ENCODE results near the gene ANKS1B. TPM values are rescaled to one million over a fixed set of nuclear protein-coding genes. Genes with fewer than 3 reads are reported as not detected.

ANKS1B gene
- total and polyA plus RNA-seq, 2 of the 4 experiments (the other 2 are of a cell fraction), result 0.17 to 0.18 TPM

DNA sequence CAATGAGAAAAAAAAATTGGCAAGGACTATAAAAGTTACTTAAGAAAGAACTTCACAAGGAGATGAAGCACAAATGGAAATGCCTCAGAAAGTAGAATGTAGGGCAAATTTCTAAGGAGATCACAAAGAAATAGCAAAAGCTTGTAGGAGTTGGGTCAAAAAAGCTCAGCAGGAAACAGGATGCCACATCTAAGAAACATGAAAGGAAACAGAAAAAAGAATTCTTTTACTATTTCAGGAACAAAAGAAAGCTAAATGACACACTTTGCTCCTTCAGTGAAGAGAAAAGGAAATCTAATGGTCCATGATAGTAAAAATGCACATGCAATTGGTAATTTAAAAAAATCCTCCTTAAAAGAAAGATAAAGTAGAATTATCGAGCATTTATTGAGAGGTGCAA lies 789.3 kb downstream of the ANKS1B start:
- no peaks in the 10 kb centered on the region for H3K4me1 ChIP-seq (ENCODE audit: control insufficient read depth, insufficient read depth, low read length)
- H2BK5ac ChIP-seq (ENCODE audit: low read depth, low read length, poor library complexity, severe bottlenecking), result no peak overlapping the region
- H3K27me3 ChIP-seq (ENCODE audit: control insufficient read depth, insufficient read depth, low read length), result no peaks in the 10 kb centered on the region
- no peaks in the 10 kb centered on the region for H3K9me3 ChIP-seq (ENCODE audit: control insufficient read depth, insufficient read depth, low read length)
- no peak overlapping the region for H3K9ac ChIP-seq (ENCODE audit: low read depth, low read length)
- H3K79me1 ChIP-seq (ENCODE audit: low read depth in 1 of 2, low read length in 2 of 2), result no peaks in the 10 kb centered on the region
- no peaks in the 10 kb centered on the region for H3K9me1 ChIP-seq (ENCODE audit: insufficient read depth, low read length)
- H2BK15ac ChIP-seq (ENCODE audit: low read depth, low read length), result no peak overlapping the region
- no peak overlapping the region for H3K23ac ChIP-seq (ENCODE audit: low read depth, low read length)
- no peak overlapping the region for H3K4ac ChIP-seq (ENCODE audit: low read depth, low read length)
- no TSS peak for BruUV-seq (replicated peaks)
- no peak overlapping the region for H2AK9ac ChIP-seq (replicated peaks; ENCODE audit: low read depth, low read length, poor library complexity)
- intact Hi-C loops (cut with micrococcal nuclease) (no loop called here), dilution Hi-C loops (cut with HindIII; ENCODE audit: low sequenced_read_pairs, unreplicated experiment) (no loop called here), in situ Hi-C loops (cut with MboI; ENCODE audit: low sequenced_read_pairs) (no loop called here)
- no peak overlapping the region for H2AFZ ChIP-seq (replicated peaks; ENCODE audit: low read length, poor library complexity)
- no peak overlapping the region for H4K8ac ChIP-seq (ENCODE audit: low read depth in 2 of 2, low read length in 2 of 2)
- H3K27ac ChIP-seq (ENCODE audit: insufficient read depth, low read length), result no peak overlapping the region
- no peak overlapping the region for H3K18ac ChIP-seq (ENCODE audit: low read depth, low read length)
- H3K4me3 ChIP-seq (ENCODE audit: insufficient read depth, low read depth, low read length), result no peak overlapping the region
- no peak overlapping the region for H4K5ac ChIP-seq (ENCODE audit: low read depth, low read length)
- H3K14ac ChIP-seq (replicated peaks; ENCODE audit: low read depth, low read length), result no peak overlapping the region
- POLR2A ChIA-PET (ENCODE audit: unreplicated experiment), result no interaction called here
- WGBS, 2 experiments (ENCODE audit: extremely low coverage in 2 of 2, insufficient read length in 1 of 2), result no CpG with 5 or more reads among the region's 1 CpG
- H3K4me2 ChIP-seq (ENCODE audit: low read depth, low read length), result no peak overlapping the region
- no peaks in the 10 kb centered on the region for H3K36me3 ChIP-seq (ENCODE audit: control insufficient read depth, insufficient read depth, low read length)
- CTCF ChIA-PET, result no interaction called here
- DNase-seq (no peak), ATAC-seq (ENCODE audit: low read depth) (no peak)
- H2BK120ac ChIP-seq (ENCODE audit: low read depth, low read length), result no peak overlapping the region
- no peak overlapping the region for H2BK20ac ChIP-seq (ENCODE audit: low read depth, low read length)
- no peak overlapping the region for H3K56ac ChIP-seq (ENCODE audit: extremely low read depth, insufficient read depth, low read length)
- no peak for TF ChIP-seq POLR2A (IDR thresholded peaks at IDR 0.05; ENCODE audit: low read depth, low read length)
- TF ChIP-seq, protein P1, sequence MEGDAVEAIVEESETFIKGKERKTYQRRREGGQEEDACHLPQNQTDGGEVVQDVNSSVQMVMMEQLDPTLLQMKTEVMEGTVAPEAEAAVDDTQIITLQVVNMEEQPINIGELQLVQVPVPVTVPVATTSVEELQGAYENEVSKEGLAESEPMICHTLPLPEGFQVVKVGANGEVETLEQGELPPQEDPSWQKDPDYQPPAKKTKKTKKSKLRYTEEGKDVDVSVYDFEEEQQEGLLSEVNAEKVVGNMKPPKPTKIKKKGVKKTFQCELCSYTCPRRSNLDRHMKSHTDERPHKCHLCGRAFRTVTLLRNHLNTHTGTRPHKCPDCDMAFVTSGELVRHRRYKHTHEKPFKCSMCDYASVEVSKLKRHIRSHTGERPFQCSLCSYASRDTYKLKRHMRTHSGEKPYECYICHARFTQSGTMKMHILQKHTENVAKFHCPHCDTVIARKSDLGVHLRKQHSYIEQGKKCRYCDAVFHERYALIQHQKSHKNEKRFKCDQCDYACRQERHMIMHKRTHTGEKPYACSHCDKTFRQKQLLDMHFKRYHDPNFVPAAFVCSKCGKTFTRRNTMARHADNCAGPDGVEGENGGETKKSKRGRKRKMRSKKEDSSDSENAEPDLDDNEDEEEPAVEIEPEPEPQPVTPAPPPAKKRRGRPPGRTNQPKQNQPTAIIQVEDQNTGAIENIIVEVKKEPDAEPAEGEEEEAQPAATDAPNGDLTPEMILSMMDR (conservative IDR thresholded peaks at IDR 0.05; ENCODE audit: low read depth, low read length), result no peak
- no peak for TF ChIP-seq SMC3 (IDR thresholded peaks at IDR 0.05; ENCODE audit: low read depth, low read length)
- TF ChIP-seq MXI1 (IDR thresholded peaks at IDR 0.05; ENCODE audit: borderline replicate concordance, low read depth, low read length), result no peak
- TF ChIP-seq CHD1 (IDR thresholded peaks at IDR 0.05; ENCODE audit: low read depth, low read length), result no peak
- TF ChIP-seq ELK1 (IDR thresholded peaks at IDR 0.05; ENCODE audit: borderline replicate concordance, low read depth, low read length), result no peak
- no peak for TF ChIP-seq FOS (IDR thresholded peaks at IDR 0.05; ENCODE audit: low read depth, low read length)
- no peak for TF ChIP-seq BHLHE40 (IDR thresholded peaks at IDR 0.05; ENCODE audit: low read depth, low read length)
- TF ChIP-seq CEBPB (IDR thresholded peaks at IDR 0.05; ENCODE audit: low read depth, low read length), result no peak
- no peak for TF ChIP-seq RAD21 (IDR thresholded peaks at IDR 0.05; ENCODE audit: low read length)
- no peak for TF ChIP-seq NFE2L2 (IDR thresholded peaks at IDR 0.05; ENCODE audit: low read depth, low read length)
- no peak for TF ChIP-seq MAZ (IDR thresholded peaks at IDR 0.05; ENCODE audit: borderline replicate concordance, low read depth, low read length)
- no peak for TF ChIP-seq RFX5 (IDR thresholded peaks at IDR 0.05; ENCODE audit: low read depth, low read length)
- H4K91ac ChIP-seq (ENCODE audit: insufficient read depth, low read depth, low read length), result no peak overlapping the region
- no peaks in the 10 kb centered on the region for H4K20me1 ChIP-seq (ENCODE audit: insufficient read depth, low read length)
- H2AK5ac ChIP-seq (ENCODE audit: low read depth, low read length), result no peak overlapping the region

Measured in IMR-90 (cell line).